Upper lobe of left lung (tissue), 4 donors: Measurements from ENCODE around the gene COL20A1.

Source experiments
- EP300 ChIP-seq, 4 donors: sonication (generic); formaldehyde crosslinking; IDR thresholded peaks; one replicate each; pipeline ENCODE4 v1.5.1; 2017; ENCODE audit warnings: antibody characterized with exemption in 4 of 4, control low read depth in 2 of 4
- POLR2A ChIP-seq, 4 donors: fragments of 450-650 bp; IDR thresholded peaks; one replicate each; pipeline ENCODE4 v1.5.1; 2016 to 2017; ENCODE audit warnings: antibody characterized with exemption in 4 of 4, mild to moderate bottlenecking in 2 of 4
- POLR2AphosphoS5 ChIP-seq, 2 donors: sonication (generic); formaldehyde crosslinking; IDR thresholded peaks; one replicate each; pipeline ENCODE4 v1.5.1; 2017; ENCODE audit warnings: antibody characterized with exemption in 2 of 2
- TF ChIP-seq, protein P1 (sequence below), 6 experiments: fragments of 450-650 bp in 4 of 6; fragments of 200-600 bp in 2 of 6; sonication (generic) in 2 of 6; IDR thresholded peaks; one replicate each; pipeline ENCODE4 v1.5.1; 2016 to 2019; ENCODE audit warnings: antibody characterized with exemption in 6 of 6

DNA sequence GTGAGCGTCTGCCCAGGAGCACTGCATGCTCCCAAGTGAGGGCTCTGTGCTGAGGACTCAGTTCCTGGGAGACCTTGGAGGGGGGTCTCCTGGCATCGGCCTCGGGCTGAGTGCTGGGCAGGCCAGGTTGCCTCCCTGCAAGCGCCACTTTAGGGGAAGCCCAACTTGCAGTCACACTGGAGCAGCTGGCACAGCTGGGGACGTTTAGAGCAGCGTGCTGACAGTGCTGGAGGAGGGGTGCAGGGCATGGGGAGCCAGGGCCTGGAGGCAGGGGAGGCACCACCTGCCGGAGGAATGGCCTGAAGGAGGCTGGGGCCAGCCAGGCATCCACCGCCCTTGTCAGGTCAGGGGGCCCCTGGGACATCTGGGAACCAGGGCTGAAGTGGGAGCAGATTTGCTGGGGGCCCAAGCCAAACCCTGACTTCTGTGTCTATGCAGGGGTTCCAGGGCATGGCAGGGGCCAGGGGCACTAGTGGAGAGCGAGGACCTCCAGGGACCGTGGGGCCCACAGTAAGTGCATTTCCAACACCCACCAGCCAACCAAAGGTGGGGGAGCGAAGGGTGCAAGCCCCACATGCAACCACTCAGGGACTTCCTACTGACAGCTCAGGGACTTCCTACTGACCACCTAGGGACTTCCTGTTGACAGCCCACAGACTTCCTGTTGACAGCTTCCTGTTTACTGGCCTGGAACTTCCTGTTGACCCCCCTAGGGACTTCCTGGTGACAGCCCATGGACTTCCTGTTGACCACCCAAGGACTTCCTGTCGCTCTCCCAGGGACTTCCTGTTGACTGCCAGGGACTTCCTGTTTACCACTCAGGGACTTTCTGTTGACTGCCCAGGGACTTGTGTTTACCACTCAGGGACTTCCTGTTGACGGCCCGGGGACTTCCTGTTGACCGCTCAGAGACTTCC is 33.6 kb downstream of the COL20A1 start:
- TF ChIP-seq, protein P1, sequence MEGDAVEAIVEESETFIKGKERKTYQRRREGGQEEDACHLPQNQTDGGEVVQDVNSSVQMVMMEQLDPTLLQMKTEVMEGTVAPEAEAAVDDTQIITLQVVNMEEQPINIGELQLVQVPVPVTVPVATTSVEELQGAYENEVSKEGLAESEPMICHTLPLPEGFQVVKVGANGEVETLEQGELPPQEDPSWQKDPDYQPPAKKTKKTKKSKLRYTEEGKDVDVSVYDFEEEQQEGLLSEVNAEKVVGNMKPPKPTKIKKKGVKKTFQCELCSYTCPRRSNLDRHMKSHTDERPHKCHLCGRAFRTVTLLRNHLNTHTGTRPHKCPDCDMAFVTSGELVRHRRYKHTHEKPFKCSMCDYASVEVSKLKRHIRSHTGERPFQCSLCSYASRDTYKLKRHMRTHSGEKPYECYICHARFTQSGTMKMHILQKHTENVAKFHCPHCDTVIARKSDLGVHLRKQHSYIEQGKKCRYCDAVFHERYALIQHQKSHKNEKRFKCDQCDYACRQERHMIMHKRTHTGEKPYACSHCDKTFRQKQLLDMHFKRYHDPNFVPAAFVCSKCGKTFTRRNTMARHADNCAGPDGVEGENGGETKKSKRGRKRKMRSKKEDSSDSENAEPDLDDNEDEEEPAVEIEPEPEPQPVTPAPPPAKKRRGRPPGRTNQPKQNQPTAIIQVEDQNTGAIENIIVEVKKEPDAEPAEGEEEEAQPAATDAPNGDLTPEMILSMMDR (IDR thresholded peaks at IDR 0.05): no peak
- TF ChIP-seq POLR2A (IDR thresholded peaks at IDR 0.05) (no peak), POLR2AphosphoS5 (IDR thresholded peaks at IDR 0.05) (no peak), EP300 (IDR thresholded peaks at IDR 0.05) (no peak)
